NCI-H2029 treated with DMSO at 0.1 percent for 48 hours (cell line): ENCODE data around the gene WNK1.
"Not testable (repeated sequence)": the region's sequence is repeated elsewhere in the genome, so short reads cannot be mapped to it uniquely, and the experiment has no call there.

Experiments
- DNase-seq: peaks from one replicate; lab custom pipeline; 2025; lab: John Stamatoyannopoulos, UW

The WNK1 gene

GRCh38 chr12:779745-780734, 27.7 kb downstream of the WNK1 start:
- no peak for DNase-seq

- DNase-seq = no peak
These were observed 28.5 kb downstream of the WNK1 start for GRCh38 chr12:780750-781379.

- no peak for DNase-seq
These were observed 33.3 kb downstream of the WNK1 start for GRCh38 chr12:785706-786105.

- DNase-seq = no peak
These were observed 35.9 kb downstream of the WNK1 start for GRCh38 chr12:788288-788687.

- not testable (repeated sequence) for DNase-seq
These were observed 36.4 kb downstream of the WNK1 start for GRCh38 chr12:788762-789161.

- no peak for DNase-seq
These were observed 37.6 kb downstream of the WNK1 start for GRCh38 chr12:789852-790563.

GRCh38 chr12:790608-791007, 38.2 kb downstream of the WNK1 start:
- no peak for DNase-seq

- no peak for DNase-seq
These were observed 40.7 kb downstream of the WNK1 start for GRCh38 chr12:793037-793436.

GRCh38 chr12:793711-794110, 41.3 kb downstream of the WNK1 start:
- no peak for DNase-seq

GRCh38 chr12:795305-795704, 42.9 kb downstream of the WNK1 start:
- no peak for DNase-seq

GRCh38 chr12:800401-800800, 48.0 kb downstream of the WNK1 start:
- no peak for DNase-seq

- DNase-seq = no peak
These were observed 50.1 kb downstream of the WNK1 start for GRCh38 chr12:802242-803120.

GRCh38 chr12:805022-805632, 52.7 kb downstream of the WNK1 start:
- DNase-seq = no peak

- no peak for DNase-seq
These were observed 53.9 kb downstream of the WNK1 start for GRCh38 chr12:806200-806791.

GRCh38 chr12:807041-807735, 54.8 kb downstream of the WNK1 start:
- no peak for DNase-seq

- no peak for DNase-seq
These were observed 57.7 kb downstream of the WNK1 start for GRCh38 chr12:810116-810515.

GRCh38 chr12:810671-811415, 58.5 kb downstream of the WNK1 start:
- DNase-seq = no peak

GRCh38 chr12:812950-813349, 60.6 kb downstream of the WNK1 start:
- DNase-seq = no peak

- DNase-seq = not testable (repeated sequence)
These were observed 65.1 kb downstream of the WNK1 start for GRCh38 chr12:817456-817855.
